ENCODE data around the gene NECTIN1.

The NECTIN1 gene

GRCh38 chr11:119679346-119679745 lies 49.7 kb downstream of the NECTIN1 start:
- TF ChIP-seq CTCF (IDR thresholded peaks at IDR 0.05; ENCODE audit: low read depth, low read length) = no peak
- H3K4me3 ChIP-seq (ENCODE audit: low read depth, low read length) = no peak overlapping the region

DNA sequence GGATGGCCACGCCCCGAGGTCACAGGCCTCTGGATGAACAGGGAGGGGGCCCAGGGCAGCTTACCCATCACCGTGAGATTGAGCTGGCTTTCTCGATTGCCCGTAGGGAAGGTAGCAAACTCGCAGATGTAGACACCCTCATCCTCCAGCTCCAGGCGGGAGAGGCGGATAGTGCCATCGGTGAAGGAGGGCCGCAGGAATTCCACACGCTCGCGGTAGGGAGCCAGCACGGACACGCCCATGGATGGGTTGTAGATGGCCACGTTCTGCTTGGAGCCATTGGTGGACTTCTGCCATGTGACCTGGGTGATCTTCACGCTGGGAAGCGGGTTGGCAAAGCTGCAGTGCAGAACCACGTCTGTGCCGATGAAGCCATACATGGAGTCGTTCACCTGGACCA lies 50.6 kb downstream of the NECTIN1 start:
- TF ChIP-seq CTCF (IDR thresholded peaks at IDR 0.05; ENCODE audit: low read depth, low read length) = no peak
- H3K4me3 ChIP-seq (ENCODE audit: low read depth, low read length) = no peak overlapping the region

DNA sequence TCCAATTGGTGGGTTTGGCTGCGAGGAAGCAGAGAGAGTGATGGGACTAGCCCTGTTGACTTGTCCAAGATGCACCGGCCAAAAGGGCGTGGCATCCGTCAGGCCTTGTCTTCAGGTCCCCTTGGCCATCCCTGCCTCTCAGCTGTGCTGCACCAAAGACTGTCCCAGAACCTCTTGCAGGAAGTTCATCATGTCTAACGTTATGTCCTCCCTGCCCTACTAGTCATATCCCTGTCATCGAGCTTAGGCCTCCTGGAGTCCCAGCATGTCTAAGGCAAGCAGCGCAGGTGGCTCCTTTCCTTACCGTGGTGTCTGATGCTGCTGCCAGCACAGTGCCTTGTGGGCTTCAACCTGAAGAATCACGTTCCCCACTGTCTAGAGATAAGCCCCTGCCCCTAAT lies 51.2 kb downstream of the NECTIN1 start:
- H3K4me3 ChIP-seq (ENCODE audit: low read depth, low read length) = no peak overlapping the region
- TF ChIP-seq CTCF (IDR thresholded peaks at IDR 0.05; ENCODE audit: low read depth, low read length) = no peak

GRCh38 chr11:119676461-119677020 lies 52.5 kb downstream of the NECTIN1 start:
- no peak for TF ChIP-seq CTCF (IDR thresholded peaks at IDR 0.05; ENCODE audit: low read depth, low read length)
- no peak overlapping the region for H3K4me3 ChIP-seq (ENCODE audit: low read depth, low read length)

DNA sequence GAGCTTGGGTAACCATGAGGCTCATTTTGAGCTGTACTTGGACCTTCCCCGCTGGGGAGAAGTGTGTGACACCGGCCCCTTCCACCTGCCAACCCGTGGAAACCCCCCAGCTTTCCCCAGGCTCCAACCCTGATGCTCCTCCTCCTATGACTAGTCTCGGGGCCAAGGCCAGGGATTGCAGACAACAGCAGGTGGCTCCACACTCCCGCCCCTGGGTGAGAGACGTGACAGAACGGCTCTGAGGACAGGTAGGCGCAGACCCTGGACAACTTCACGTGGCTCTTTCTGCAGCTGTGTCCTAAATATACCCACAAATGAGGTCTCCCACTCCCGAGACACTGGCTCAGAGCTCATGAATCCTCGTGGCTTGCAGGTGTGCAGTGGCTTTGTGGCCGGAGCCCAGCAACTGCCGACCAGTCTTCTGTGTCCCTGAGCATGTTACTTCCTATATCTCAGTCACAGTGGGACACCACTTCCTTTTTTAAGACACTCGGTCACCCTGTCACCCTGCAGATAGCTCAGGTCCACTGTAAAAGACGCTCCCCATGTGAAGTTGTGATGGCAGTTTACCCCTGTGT lies 55.2 kb downstream of the NECTIN1 start:
- no peak overlapping the region for H3K4me3 ChIP-seq (ENCODE audit: low read depth, low read length)
- no peak for TF ChIP-seq CTCF (IDR thresholded peaks at IDR 0.05; ENCODE audit: low read depth, low read length)

DNA sequence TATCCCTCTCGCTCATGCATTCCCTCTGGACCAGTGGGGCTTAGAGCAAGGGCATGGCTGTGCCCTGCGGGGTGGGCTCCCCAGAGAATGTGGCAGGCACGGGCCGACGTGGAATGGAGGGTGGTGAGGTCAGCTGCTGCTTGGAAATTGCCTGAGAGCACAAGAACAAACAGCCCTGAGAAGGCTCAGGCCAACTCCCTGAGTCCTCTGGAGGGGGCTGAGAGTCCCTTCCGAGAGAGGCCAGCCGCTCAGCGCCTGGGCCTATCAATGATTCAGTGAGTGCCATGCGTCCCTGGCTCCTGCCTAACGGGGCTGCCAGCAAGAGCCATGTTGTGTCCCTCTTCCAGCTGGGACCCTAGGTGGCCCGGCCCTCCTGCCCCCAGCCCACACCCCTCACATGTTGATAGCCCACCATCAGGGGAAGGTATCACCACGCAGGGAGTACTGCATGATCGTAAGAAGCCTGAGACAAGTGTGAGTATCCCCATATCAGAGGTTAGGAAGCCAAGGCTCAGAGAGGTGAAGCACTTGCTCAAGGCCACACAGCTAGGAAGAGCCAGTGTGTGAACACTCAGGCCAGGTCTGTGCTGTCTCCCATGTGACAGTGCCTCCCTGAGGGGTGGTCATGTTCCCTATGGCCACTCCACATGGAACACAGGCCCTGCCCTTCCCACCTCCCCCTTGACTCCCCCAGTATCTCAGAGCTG lies 55.8 kb downstream of the NECTIN1 start:
- H3K4me3 ChIP-seq (ENCODE audit: low read depth, low read length) = no peak overlapping the region
- no peak for TF ChIP-seq CTCF (IDR thresholded peaks at IDR 0.05; ENCODE audit: low read depth, low read length)

DNA sequence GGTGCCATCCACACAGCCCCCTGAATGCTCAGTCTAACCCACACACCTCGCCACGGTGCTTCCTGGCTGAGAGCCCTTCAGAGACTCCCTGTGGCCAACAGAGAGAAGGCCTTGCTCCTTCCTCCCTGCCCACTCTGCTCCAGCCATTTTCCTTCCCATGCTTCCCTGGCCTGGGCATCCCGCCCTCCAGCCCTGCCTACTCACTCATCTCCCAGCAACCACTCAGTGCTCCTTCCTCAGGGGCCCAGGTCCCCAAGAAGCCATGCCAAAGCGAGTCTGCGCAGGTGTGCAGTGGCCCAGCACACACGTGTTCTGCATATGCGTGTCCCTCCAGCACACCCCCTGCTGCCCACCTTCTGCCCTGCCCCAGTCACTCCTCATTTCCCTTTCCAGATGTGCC lies 56.4 kb downstream of the NECTIN1 start:
- no peak overlapping the region for H3K4me3 ChIP-seq (ENCODE audit: low read depth, low read length)
- no peak for TF ChIP-seq CTCF (IDR thresholded peaks at IDR 0.05; ENCODE audit: low read depth, low read length)
